ENCODE measurements around the gene EXOSC10.
"Not testable (repeated sequence)": the region's sequence is repeated elsewhere in the genome, so short reads cannot be mapped to it uniquely, and the experiment has no call there.

Gene EXOSC10

GRCh38 chr1:11027316-11027715, 72.4 kb downstream of the EXOSC10 start:
- Mint-ChIP-seq H3K36me3 (no peaks in the 10 kb centered on the region), H3K27me3 (no peaks in the 10 kb centered on the region), H3K4me1 (ENCODE audit: low read depth) (peaks cover 22% of the 10 kb centered on the region), H3K4me3 (no peak overlapping the region), H3K9me3 (ENCODE audit: low read depth) (no peaks in the 10 kb centered on the region), H3K27ac (no peak overlapping the region)

DNA sequence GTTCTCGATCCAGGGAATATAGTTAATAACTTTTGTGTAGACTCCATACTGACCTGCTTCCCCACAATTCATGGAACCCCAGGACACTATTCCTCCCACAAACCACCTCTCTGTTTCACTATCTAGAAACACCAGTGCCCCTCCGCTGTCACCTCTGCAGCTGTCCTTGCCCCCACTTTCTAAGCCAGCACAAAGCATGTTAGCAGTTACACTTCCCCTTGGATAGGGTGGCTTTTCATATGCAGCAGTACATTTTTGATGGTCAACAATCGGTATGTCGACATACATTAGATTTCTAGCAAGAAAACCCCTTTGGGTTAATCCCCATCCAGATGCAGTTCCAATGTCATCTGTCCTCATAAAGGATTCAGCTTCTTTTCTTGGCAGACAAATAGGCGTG, 72.8 kb downstream of the EXOSC10 start:
- H3K4me1 Mint-ChIP-seq (ENCODE audit: low read depth) = peaks cover 26% of the 10 kb centered on the region
- H3K27ac Mint-ChIP-seq = peak overlapping the region; percentile 65
- H3K4me3 Mint-ChIP-seq = no peak overlapping the region
- H3K9me3 Mint-ChIP-seq (ENCODE audit: low read depth) = no peaks in the 10 kb centered on the region
- no peaks in the 10 kb centered on the region for H3K36me3 Mint-ChIP-seq
- H3K27me3 Mint-ChIP-seq = no peaks in the 10 kb centered on the region

DNA sequence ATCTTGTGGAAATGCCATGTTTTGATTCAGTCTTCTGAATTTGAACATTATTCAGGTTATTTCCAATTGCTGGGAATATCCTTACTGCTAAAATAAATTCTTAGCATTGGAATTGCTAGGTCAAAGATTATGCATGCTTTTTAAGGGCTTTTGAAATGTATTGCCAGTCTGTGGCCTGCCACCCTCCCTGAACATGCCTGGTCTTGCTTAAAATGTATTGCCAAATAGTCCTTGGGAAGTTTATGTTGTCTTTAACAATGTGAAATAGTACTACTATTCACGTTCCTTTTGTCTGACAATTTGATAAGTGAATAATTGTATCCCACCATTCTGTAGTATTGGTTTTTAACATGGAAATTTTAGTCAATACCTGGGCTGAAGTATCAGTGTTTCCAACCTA, 73.6 kb downstream of the EXOSC10 start:
- H3K36me3 Mint-ChIP-seq = no peaks in the 10 kb centered on the region
- no peak overlapping the region for H3K4me3 Mint-ChIP-seq
- no peaks in the 10 kb centered on the region for H3K9me3 Mint-ChIP-seq (ENCODE audit: low read depth)
- no peaks in the 10 kb centered on the region for H3K27me3 Mint-ChIP-seq
- peak overlapping the region; percentile 70 for H3K27ac Mint-ChIP-seq
- H3K4me1 Mint-ChIP-seq (ENCODE audit: low read depth) = peaks cover 28% of the 10 kb centered on the region

- no peaks in the 10 kb centered on the region for H3K27me3 Mint-ChIP-seq
- H3K4me1 Mint-ChIP-seq (ENCODE audit: low read depth) = peaks cover 28% of the 10 kb centered on the region
- H3K9me3 Mint-ChIP-seq (ENCODE audit: low read depth) = no peaks in the 10 kb centered on the region
- H3K4me3 Mint-ChIP-seq = no peak overlapping the region
- H3K27ac Mint-ChIP-seq = peak overlapping the region; percentile 70
- H3K36me3 Mint-ChIP-seq = no peaks in the 10 kb centered on the region
Observed at GRCh38 chr1:11025618-11026017, 74.1 kb downstream of the EXOSC10 start.

GRCh38 chr1:11024874-11025203, 74.8 kb downstream of the EXOSC10 start:
- H3K27ac Mint-ChIP-seq = no peak overlapping the region
- no peaks in the 10 kb centered on the region for H3K27me3 Mint-ChIP-seq
- H3K4me3 Mint-ChIP-seq = no peak overlapping the region
- H3K36me3 Mint-ChIP-seq = no peaks in the 10 kb centered on the region
- H3K9me3 Mint-ChIP-seq (ENCODE audit: low read depth) = no peaks in the 10 kb centered on the region
- H3K4me1 Mint-ChIP-seq (ENCODE audit: low read depth) = peaks cover 31% of the 10 kb centered on the region

- Mint-ChIP-seq H3K27ac (peak overlapping the region; percentile 18), H3K9me3 (ENCODE audit: low read depth) (no peaks in the 10 kb centered on the region), H3K36me3 (no peaks in the 10 kb centered on the region), H3K27me3 (no peaks in the 10 kb centered on the region), H3K4me1 (ENCODE audit: low read depth) (peaks cover 31% of the 10 kb centered on the region), H3K4me3 (no peak overlapping the region)
Observed at GRCh38 chr1:11024154-11024873, 75.4 kb downstream of the EXOSC10 start.

- Mint-ChIP-seq H3K36me3 (no peaks in the 10 kb centered on the region), H3K4me1 (ENCODE audit: low read depth) (peaks cover 40% of the 10 kb centered on the region), H3K27me3 (no peaks in the 10 kb centered on the region), H3K27ac (peak overlapping the region; percentile 9), H3K4me3 (no peak overlapping the region), H3K9me3 (ENCODE audit: low read depth) (no peaks in the 10 kb centered on the region)
Observed at GRCh38 chr1:11023201-11023600, 76.5 kb downstream of the EXOSC10 start.

DNA sequence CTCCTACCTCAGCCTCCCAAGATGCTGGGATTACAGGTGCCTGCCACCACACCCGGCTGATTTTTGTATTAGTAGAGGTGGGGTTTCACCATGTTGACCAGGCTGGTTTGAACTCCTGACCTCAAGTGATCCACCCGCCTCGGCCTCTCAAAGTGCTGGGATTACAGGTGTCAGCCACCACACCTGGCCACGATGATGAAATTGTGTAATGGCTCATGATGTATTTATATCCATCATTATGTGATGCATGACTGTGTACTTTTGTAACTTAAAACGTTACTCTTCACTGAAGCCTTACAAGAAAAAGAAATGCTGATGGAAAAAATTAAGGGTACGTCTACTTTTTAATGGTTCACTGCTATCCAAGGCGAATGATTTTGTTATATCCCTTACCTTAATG, 79.7 kb downstream of the EXOSC10 start:
- Mint-ChIP-seq H3K27me3 (no peaks in the 10 kb centered on the region), H3K4me3 (no peak overlapping the region), H3K4me1 (ENCODE audit: low read depth) (peaks cover 48% of the 10 kb centered on the region), H3K27ac (no peak overlapping the region), H3K9me3 (ENCODE audit: low read depth) (no peaks in the 10 kb centered on the region), H3K36me3 (peaks cover 2% of the 10 kb centered on the region)

GRCh38 chr1:11019358-11019757, 80.3 kb downstream of the EXOSC10 start:
- peaks cover 51% of the 10 kb centered on the region for H3K4me1 Mint-ChIP-seq (ENCODE audit: low read depth)
- not testable (repeated sequence) for H3K9me3 Mint-ChIP-seq (ENCODE audit: low read depth); H3K27me3 Mint-ChIP-seq; H3K4me3 Mint-ChIP-seq; H3K27ac Mint-ChIP-seq; H3K36me3 Mint-ChIP-seq

Data from activated naive CD8-positive, alpha-beta T cell (primary cell).